HG02588 (cell line): Measurements from ENCODE around the gene CFAP20.

Source experiments
- ATAC-seq: cut with Tn5 transposase; IDR thresholded peaks from one replicate; pipeline ENCODE4 v1.9.1; 2021; ENCODE audit warnings: mild to moderate bottlenecking, moderate library complexity; ENCODE audit not compliant: unreplicated experiment

CFAP20 gene

GRCh38 chr16:58125041-58125440, 4.1 kb downstream of the CFAP20 start:
- no peak for ATAC-seq

DNA sequence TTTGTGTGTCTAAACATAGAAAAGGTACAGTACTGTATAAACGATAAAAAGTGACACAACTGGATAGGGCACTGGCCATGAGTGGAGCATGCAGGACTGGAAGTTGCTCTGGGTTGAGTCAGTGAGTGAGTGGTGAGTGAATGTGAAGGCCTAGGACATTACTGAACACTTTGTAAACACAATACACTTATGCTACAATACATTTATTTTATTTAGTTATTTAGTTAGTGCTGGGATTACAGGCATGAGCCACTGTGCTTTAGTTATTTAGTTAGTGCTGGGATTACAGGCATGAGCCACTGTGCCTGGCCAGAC, 4.6 kb downstream of the CFAP20 start:
- no peak for ATAC-seq

DNA sequence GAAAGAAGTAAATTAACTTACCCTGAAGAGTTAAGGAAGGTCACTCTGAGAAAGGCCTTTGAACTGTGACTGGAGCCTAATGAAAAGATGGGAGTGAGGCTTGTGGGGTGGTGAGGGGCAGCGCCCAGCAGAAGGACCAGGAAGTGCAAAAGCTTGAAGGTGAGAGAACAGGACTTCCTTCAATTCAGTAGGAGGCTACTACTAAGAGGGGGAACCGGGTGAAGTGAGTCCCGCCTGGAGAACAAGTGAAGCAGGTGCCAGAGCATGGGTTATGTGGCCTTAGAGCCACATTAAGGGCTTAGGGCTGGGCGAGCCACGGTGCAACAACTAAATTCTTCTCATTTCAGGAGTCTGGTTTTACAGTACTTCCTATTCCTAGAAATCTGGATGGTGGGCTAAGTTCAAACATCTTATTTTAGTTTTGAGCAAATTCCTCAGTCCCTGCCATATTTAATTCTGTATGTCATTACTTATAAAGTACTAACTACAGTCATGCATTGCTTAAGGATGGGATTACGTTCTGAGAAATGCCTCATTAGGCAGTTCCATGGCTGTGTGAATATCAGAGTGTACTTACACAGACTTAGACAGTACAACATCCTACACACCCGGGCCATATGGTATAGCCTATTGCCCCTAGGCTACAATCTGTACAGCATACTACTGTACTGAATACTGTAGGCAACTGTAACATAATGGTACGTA, 5.1 kb downstream of the CFAP20 start:
- ATAC-seq: no peak

DNA sequence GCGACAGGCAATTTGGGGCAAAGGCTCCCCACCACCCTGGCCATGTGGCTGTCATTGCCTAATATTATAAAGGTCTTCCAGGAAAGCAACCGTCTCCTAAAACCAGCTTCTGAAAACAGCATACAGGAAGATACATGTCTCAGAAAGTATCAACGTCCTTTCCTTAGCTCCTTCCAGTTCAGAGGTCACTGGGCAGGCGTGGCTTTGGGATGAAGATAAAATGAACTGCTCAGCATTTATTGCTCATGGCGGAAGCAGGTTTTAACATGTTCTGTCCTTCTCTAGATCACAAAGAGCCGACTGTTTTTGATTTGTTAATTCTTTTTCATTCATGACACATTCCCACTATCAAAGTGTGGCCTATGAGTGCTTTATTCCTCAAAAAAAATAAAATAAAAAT, 8.0 kb downstream of the CFAP20 start:
- ATAC-seq: no peak

DNA sequence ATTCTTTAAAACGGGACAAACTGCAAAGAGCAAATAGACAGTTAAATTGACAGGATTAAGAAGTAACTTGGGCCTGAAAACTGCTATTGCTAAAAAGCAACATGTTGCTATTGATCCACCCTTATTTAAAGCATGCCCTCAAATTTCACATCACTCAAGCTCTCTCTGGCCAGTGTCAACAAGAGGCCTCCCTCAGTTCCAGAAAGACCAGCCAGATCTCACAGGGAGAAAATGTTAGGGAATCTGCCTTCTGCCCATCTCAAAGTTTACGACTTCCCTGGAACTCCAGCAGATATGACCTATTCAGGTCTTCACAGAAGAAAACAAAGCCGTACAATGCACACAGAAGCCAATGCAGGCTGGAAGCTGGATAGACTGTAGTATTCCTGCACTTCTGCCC, 8.9 kb downstream of the CFAP20 start:
- no peak for ATAC-seq

GRCh38 chr16:58119509-58119845, 9.7 kb downstream of the CFAP20 start:
- no peak for ATAC-seq

- ATAC-seq: no peak
Observed at GRCh38 chr16:58118801-58119508, 10.2 kb downstream of the CFAP20 start.

GRCh38 chr16:58116529-58116928, 12.7 kb downstream of the CFAP20 start:
- no peak for ATAC-seq

DNA sequence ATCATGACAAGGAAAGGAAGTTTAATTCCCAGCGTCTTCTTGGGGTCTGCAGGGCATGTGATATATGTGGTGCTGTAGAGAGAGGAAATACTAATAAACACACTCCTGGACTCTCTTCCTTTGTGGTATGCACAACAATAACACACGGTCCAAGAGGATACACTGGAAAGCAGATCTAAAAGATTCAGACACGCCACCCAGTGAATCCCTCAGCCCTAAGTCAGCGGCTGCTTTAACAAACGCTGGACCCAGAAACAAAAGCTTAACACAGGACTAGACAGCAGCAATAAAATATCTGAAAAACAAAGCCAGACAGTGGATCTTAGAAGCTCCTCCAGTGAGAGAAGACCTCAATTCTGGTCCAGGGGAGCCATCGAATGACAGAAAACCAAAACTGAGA, 13.1 kb downstream of the CFAP20 start:
- no peak for ATAC-seq

- no peak for ATAC-seq
Observed at GRCh38 chr16:58114827-58115825, 14.1 kb downstream of the CFAP20 start.

DNA sequence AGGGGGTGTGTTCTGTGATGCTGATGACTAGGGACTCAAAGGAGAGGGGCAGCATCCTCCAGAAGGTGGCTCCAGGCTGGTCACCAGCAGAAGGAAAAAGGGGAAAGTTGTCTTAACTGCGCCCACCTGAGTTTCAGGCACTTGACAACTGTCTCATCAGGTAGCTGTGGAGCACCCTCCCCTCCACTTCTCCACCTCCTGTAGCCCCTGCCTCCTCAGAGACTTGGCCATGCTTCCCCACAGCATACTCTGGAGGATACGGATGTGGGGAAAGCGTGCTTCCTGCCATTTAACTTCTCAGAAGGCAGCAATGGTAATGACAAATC, 17.9 kb downstream of the CFAP20 start:
- ATAC-seq: no peak

- ATAC-seq: no peak
Observed at GRCh38 chr16:58110571-58111301, 18.4 kb downstream of the CFAP20 start.

DNA sequence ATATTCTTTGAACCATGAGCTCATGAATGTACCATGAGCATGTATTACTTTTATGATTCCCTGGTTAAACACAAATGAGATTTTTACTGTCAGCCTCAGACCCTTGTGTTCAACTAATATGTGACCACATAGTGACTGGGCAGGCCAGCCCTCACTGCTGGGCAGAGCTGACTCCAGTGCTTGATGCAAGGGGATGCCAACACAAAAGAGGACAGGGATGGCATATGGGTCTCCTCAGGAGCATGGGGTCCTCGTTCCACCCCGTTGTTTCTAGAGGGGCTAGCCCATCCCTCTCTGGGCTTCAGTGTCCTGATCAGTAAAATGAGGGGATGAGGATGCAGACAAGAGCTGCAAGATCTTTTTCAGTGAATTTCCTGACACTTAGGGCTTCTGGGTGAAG, 19.3 kb downstream of the CFAP20 start:
- ATAC-seq: no peak

DNA sequence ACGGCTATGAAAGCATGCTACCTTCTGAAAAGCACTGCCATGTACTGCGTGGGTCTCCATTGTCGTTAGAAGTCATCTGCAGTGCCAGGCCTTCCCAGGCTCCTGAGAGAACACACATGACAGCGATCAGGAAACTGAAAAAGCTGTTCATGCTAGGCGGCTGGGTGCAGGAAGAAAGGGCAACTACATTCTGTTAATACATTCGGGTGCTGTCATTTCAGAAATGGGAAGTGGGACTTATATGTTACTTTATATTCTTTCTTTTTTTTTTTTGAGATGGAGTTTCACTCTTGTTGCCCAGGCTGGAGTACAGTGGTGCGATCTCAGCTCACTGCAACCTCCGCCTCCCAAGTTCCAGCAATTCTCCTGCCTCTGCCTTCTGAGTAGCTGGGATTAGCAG, 19.9 kb downstream of the CFAP20 start:
- no peak for ATAC-seq

DNA sequence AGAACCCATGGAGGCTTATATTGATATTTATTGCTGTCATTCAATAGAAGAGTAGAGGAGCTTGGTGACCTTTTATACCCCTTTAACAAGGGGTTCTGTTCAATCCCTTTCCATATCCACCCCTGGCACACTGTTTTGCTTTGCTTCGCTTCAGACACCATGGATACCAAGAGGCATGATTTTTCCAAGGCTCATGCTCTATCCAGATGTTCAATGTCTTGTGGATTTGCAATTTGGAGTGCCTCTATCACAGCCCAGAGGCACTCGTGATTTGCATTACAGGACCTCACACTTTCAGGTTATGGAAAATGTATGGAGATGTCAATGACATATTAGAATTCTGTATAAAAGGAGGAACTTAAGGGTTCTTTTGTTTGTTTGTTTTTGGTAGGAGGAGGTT, 21.5 kb downstream of the CFAP20 start:
- ATAC-seq: no peak

DNA sequence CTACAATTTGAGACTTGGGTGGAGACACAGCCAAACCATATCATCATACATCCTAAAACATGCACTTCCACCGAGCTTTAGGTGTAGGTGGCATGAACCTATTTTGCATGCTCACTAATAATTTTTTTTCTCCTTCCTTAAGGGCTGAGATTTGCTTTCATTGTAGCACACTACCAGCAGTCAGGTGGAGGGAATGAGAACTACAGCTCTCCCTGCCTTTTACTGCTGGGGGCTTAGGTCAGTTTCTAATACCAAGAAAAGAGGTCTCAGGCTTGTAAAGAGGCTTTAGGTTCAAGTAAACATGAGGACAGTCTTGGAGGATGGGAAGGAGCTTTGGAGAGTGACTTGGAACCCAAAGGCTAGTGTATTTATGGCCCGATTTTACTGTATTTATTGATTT, 22.0 kb downstream of the CFAP20 start:
- no peak for ATAC-seq

DNA sequence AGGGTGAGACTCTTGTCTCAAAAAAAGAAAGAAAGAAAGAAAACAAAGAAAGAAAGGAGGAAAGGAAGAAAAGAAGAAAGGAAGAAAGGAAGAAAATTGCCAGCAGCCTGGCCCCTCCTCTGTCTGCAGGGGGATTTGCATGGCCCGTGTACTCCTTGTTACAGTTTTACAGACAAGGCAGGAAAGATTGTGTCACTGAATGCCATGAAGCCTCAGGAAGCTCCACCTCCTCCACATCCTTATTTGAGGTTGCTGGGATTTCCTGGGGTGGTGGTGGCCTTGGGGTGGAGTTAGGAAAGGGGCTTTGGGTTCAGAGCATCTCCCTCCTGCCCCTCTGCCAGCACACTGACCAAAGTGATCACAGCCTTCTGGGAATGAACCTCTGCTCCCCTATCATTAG, 23.6 kb downstream of the CFAP20 start:
- no peak for ATAC-seq

- ATAC-seq: no peak
Observed at GRCh38 chr16:58102665-58103392, 26.4 kb downstream of the CFAP20 start.

GRCh38 chr16:58099956-58100300, 29.3 kb downstream of the CFAP20 start:
- ATAC-seq: no peak

- ATAC-seq: no peak
Observed at GRCh38 chr16:58099097-58099955, 29.9 kb downstream of the CFAP20 start.
